HG03064 (cell line): ENCODE results near the gene LHX4.

ENCODE experiments used
- ATAC-seq: cut with Tn5 transposase; IDR thresholded peaks from one replicate; pipeline ENCODE4 v1.9.1; 2021; ENCODE audit warnings: low read depth; ENCODE audit not compliant: unreplicated experiment

The LHX4 gene

GRCh38 chr1:180268556-180269075, 38.6 kb downstream of the LHX4 start:
- ATAC-seq, result no peak

GRCh38 chr1:180269645-180270529, 39.8 kb downstream of the LHX4 start:
- ATAC-seq, result no peak

DNA sequence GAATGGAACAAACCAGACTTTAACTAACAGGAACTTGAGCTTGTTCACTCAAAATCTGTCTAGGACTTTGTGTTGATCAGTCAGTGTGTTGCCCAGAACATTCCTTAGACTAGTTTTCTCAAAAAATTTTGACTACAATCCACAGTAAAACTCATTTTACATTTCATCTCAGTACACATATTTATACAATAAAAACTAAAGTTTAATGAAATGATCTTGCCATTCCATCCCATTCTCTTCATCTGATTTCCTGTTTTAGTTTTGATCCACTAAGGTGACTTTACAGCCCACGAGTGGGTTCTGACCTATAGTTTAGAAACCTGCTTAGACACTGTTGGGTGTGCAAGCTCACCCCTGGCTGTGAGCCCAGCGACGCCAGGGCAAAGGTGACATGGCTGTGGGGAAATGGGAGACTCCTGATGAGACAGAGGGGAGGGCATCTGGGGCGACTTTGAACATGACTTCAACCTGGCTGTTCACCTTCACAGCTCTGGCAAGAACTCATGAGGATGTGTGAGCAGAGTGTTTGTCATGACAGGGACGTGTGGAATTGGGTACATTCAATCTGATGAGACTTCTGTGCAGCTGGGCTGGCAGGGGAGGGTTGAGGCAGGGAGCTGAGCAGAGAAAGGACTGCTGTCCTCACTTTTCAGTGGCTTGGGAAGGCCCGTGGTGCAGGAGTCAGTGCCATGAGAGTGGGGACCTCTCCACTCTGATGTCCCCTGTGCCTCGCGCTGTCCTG, 40.6 kb downstream of the LHX4 start:
- no peak for ATAC-seq

DNA sequence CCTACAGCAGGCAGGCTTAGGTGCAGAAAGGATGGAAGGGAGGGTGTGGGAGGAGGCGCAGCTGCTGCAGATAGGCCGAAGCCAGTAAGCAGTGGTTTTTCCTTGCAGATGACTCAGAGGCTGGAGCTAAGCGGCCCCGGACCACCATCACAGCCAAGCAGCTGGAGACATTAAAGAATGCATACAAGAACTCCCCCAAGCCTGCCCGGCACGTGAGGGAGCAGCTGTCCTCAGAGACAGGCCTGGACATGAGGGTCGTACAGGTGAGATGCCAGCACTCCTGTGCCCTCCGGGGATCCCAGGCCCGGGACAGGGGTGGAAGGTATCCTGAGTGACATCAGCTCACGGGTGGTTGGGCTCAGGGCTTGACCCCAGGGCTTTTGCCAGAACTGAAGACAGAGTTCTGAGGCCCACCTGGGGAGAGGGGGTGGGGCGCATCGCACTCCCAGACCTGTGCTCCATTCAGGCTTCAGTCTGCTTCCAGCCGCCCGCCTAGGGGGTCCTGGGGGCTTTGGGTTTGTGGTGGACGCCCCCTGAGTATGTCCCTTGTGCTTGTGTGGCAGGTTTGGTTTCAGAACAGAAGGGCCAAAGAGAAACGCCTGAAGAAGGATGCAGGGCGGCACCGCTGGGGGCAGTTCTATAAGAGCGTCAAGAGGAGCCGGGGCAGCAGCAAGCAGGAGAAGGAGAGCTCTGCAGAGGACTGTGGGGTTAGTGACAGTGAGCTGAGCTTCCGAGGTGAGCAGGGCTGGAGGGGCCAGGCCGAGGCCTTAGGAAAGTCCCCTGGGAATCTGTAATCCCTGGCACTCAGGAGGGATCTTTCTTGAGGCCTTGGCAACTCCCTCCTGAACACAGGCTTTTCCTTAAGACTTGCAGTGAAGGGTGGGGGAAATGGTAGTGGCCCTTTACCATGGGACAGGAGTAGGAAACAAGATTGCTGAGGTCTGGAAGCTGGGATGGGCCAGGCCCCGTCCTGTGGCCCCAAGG, 41.5 kb downstream of the LHX4 start:
- no peak for ATAC-seq

DNA sequence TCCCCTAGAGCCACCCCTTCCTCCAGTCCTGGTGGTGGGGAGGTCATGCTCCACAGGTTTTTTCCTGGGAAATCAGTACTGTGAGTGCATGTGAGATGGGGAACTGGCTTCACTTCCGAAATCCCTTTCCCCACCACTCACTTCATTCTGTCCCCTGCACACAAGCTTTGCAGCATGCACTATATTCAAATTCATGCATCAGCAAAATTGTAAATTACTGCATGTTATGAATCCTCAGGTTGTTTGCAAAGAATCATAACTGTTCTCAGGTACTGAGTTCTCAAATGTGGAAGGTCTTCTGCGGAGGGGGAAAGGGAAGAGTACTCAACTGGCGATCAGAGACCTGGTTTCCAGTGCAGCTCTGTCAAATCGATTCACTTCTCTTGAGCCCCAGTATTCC, 42.3 kb downstream of the LHX4 start:
- ATAC-seq, result no peak

- no peak for ATAC-seq
Observed at GRCh38 chr1:180273066-180273465, 43.0 kb downstream of the LHX4 start.

DNA sequence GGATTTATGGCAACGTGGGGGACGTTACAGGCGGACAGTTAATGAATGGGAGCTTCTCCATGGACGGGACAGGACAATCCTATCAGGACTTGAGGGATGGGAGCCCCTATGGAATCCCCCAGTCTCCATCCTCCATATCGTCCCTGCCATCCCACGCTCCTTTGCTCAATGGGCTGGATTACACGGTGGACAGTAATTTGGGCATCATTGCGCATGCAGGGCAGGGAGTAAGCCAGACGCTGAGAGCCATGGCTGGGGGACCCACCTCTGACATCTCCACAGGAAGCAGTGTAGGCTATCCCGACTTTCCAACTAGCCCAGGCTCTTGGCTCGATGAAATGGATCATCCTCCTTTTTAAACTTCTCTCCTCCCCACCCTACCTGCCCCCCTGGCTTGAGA, 44.2 kb downstream of the LHX4 start:
- ATAC-seq, result no peak

GRCh38 chr1:180275726-180276125, 45.7 kb downstream of the LHX4 start:
- no peak for ATAC-seq

GRCh38 chr1:180277476-180278193, 47.6 kb downstream of the LHX4 start:
- no peak for ATAC-seq

DNA sequence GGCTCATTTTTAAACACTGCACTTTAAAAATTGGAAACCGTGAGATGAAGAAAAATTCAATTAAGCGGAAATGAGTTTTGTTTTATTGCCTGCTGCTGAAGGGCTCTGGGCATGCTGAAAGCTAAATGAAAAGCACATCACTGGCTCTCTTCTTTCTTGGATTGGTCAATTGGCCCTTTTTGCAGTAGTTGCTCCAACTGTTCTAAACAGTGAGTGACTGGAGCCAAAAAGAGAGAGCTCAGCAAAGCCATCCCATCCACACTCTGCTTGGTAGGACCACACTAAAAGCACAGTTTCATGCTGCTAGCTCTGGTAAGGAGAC, 48.1 kb downstream of the LHX4 start:
- ATAC-seq, result no peak

GRCh38 chr1:180278596-180279395, 48.7 kb downstream of the LHX4 start:
- no peak for ATAC-seq

- no peak for ATAC-seq
Observed at GRCh38 chr1:180279651-180280050, 49.6 kb downstream of the LHX4 start.

DNA sequence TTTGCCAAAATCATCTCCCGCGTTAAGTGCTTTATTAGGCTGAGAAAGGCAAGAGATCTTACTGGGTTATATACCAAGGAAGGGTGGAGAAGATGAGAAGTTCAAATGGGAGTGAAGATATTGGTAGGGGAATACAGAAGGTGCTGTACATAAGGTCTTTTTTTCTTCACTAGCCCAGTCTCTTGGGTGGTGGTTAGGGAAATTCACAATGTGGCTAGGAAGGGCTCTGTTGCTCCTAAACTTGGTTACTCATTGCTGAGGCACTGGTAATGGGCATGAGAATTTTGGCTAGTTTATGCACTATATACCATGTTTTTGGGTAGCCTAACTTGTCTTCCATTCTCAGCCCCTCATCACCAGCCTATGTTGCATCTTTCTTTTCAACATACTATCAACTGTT, 50.6 kb downstream of the LHX4 start:
- no peak for ATAC-seq

GRCh38 chr1:180281490-180281889, 51.4 kb downstream of the LHX4 start:
- ATAC-seq, result no peak

GRCh38 chr1:180282401-180283044, 52.5 kb downstream of the LHX4 start:
- ATAC-seq, result no peak

DNA sequence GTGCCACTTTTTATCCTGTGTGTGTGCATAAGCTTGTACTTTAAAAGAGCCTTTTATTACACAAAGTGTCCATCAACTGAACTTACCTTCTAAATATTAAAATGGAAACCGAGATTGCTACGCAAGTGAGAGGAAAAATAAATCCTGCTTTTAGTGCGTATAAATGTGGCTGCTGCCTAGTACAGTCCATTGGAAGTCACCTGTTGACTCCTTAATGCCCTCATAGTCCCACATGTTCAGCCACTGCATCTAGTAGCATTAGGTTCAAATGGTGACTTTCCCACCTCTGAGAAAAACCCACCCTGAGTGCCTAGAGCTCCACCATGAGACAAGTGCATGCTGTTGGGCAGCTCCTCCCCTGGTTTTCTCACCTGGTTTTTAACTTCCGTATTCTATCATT, 53.0 kb downstream of the LHX4 start:
- ATAC-seq, result no peak

GRCh38 chr1:180286417-180286816, 56.4 kb downstream of the LHX4 start:
- ATAC-seq, result no peak

DNA sequence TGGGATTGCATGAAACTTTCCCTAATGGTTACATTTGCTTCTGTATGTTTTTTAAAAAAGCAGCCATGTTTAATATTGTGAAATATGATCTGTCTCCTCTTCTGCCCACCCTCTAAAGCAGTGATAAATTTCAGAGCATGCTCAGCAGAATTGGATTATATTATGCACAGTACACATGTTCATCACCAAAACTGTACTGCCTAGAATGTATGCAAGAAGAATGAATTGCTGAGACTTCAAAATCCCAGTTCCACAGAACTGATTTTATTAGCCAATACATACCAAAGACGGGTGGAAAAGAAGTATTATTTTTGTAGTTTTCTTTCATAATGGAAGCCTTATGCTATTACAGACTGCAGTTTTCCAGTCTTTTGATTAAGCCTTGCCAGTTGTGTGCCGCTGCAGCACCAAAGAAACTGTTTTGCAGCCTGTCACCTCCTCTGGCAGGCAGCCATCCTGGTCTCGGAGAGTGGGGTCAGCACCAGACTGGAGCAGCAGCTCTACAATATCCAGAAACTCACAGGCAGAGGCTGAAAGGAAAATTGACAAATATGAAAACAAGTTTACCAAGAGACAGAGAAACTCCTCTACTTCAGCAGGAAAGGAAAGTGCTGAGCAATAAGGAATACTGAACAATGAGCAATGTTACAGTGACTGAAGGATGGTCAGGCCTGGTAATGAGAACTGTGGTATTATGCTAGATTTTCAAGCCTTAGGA, 58.1 kb downstream of the LHX4 start:
- no peak for ATAC-seq
